SK-N-SH (cell line): ENCODE data around the gene MRPS9. TPM values are rescaled to one million over a fixed set of nuclear protein-coding genes. Genes with fewer than 3 reads are reported as not detected.

Experiments
- CTCF ChIA-PET: fragments of 300-600, 350-600 bp; formaldehyde crosslinking; extraction: SDS; loops from one replicate; lab custom pipeline; 2021; lab: Yijun Ruan, JAX
- POLR2A ChIA-PET: fragments of 350-600 bp; sonication (Branson Sonifier 250); formaldehyde crosslinking; extraction: SDS; loops from one replicate; lab custom pipeline; 2020; ENCODE audit warnings: antibody characterized with exemption, inconsistent platforms; lab: Yijun Ruan, JAX
- DNase-seq: peaks from one replicate; pipeline ENCODE4 v3.0.0; 2012
- H2AFZ ChIP-seq: fragments of 200-600 bp; sonication (generic); 2 replicates; pipeline ENCODE4 v1.8.1; 2016; ENCODE audit warnings: antibody characterized with exemption, mild to moderate bottlenecking, low read depth
- H3F3A ChIP-seq: fragments of 200-600 bp; sonication (generic); replicated peaks from 2 replicates; pipeline ENCODE3; 2016; ENCODE audit warnings: antibody characterized with exemption, mild to moderate bottlenecking; ENCODE audit not compliant: insufficient read depth
- H3K27ac ChIP-seq, 2 experiments: fragments of 200-500 bp in 1 of 2; fragments of 200-600 bp in 1 of 2; sonication (Bioruptor generic) in 1 of 2; sonication (generic), shearing (Covaris generic) in 1 of 2; 2 replicates each; pipeline versions ENCODE4 v1.5.1 to v1.6.1; 2014 to 2016; ENCODE audit warnings: low read depth in 2 of 2, inconsistent platforms in 1 of 2, low read length in 1 of 2, mild to moderate bottlenecking in 1 of 2, mixed read lengths in 1 of 2
- H3K27me3 ChIP-seq: fragments of 200-600 bp; sonication (generic), shearing (Covaris generic); 2 replicates; pipeline ENCODE4 v1.6.1; 2016; ENCODE audit warnings: mixed run types; ENCODE audit not compliant: insufficient read depth
- H3K36me3 ChIP-seq, 2 experiments: fragments of 200-500 bp in 1 of 2; fragments of 200-600 bp in 1 of 2; sonication (Bioruptor generic) in 1 of 2; sonication (generic) in 1 of 2; replicated peaks in 1 of 2; 2 replicates each; pipeline versions ENCODE3 to v1.5.1; 2014 to 2016; ENCODE audit warnings: low read length in 1 of 2, mild to moderate bottlenecking in 1 of 2; ENCODE audit not compliant: insufficient read depth in 2 of 2, control insufficient read depth in 1 of 2
- H3K4me1 ChIP-seq, 2 experiments: fragments of 200-500 bp in 1 of 2; fragments of 200-600 bp in 1 of 2; sonication (Bioruptor generic) in 1 of 2; sonication (generic), shearing (Covaris generic) in 1 of 2; 2 replicates each; pipeline versions ENCODE4 v1.5.1 to v1.6.1; 2014 to 2016; ENCODE audit warnings: low read depth in 1 of 2, low read length in 1 of 2, mixed run types in 1 of 2; ENCODE audit not compliant: insufficient read depth in 2 of 2, control insufficient read depth in 1 of 2
- H3K4me2 ChIP-seq: fragments of 200-600 bp; sonication (generic), shearing (Covaris generic); 2 replicates; pipeline ENCODE4 v1.6.1; 2017; ENCODE audit warnings: mixed run types
- H3K4me3 ChIP-seq, 2 experiments: fragments of 200-500 bp in 1 of 2; fragments of 200-600 bp in 1 of 2; sonication (Bioruptor generic) in 1 of 2; sonication (generic), shearing (Covaris generic) in 1 of 2; 2 replicates each; pipeline versions ENCODE4 v1.5.1 to v1.8.1; 2014 to 2016; ENCODE audit warnings: low read depth in 2 of 2, inconsistent platforms in 1 of 2, low read length in 1 of 2, mild to moderate bottlenecking in 1 of 2, mixed read lengths in 1 of 2, moderate library complexity in 1 of 2
- H3K79me2 ChIP-seq: fragments of 200-600 bp; sonication (generic); 2 replicates; pipeline ENCODE4 v1.8.1; 2017; ENCODE audit warnings: mild to moderate bottlenecking; ENCODE audit not compliant: insufficient read depth
- H3K9ac ChIP-seq: fragments of 200-600 bp; sonication (generic); 2 replicates; pipeline ENCODE4 v1.6.1; 2017; ENCODE audit warnings: mixed run types
- H3K9me2 ChIP-seq: fragments of 200-600 bp; sonication (generic); 2 replicates; pipeline ENCODE4 v1.6.1; 2017; ENCODE audit warnings: mixed run types
- H3K9me3 ChIP-seq: fragments of 200-600 bp; sonication (generic); 2 replicates; pipeline ENCODE4 v1.6.1; 2017; ENCODE audit warnings: mixed run types, mild to moderate bottlenecking, moderate library complexity
- H4K20me1 ChIP-seq: fragments of 200-600 bp; sonication (generic); 2 replicates; pipeline ENCODE4 v1.6.1; 2017; ENCODE audit warnings: mild to moderate bottlenecking, mixed run types; ENCODE audit not compliant: insufficient read depth
- CHD2 ChIP-seq: fragments of 150-350 bp; IDR thresholded peaks from 2 replicates; pipeline ENCODE4 v1.6.1; 2018; ENCODE audit warnings: low read length; ENCODE audit not compliant: partially characterized antibody
- ELF1 ChIP-seq: IDR thresholded peaks from 2 replicates; pipeline ENCODE4 v1.4.0; 2012
- FOXJ3 ChIP-seq: sonication (generic); formaldehyde crosslinking; IDR thresholded peaks from 2 replicates; pipeline ENCODE4 v1.5.1; 2020; ENCODE audit warnings: mild to moderate bottlenecking, missing genetic modification reagents
- GABPA ChIP-seq: IDR thresholded peaks from 2 replicates; pipeline ENCODE4 v1.4.0; 2012; ENCODE audit warnings: low read depth, mild to moderate bottlenecking
- JUND ChIP-seq: IDR thresholded peaks from 2 replicates; pipeline ENCODE4 v1.4.0; 2012
- MEF2A ChIP-seq: IDR thresholded peaks from 2 replicates; pipeline ENCODE4 v1.4.0; 2012; ENCODE audit warnings: low read depth, borderline replicate concordance
- PBX3 ChIP-seq: IDR thresholded peaks from 2 replicates; pipeline ENCODE4; 2012
- RCOR1 ChIP-seq: fragments of 150-350 bp; IDR thresholded peaks from 2 replicates; pipeline ENCODE4 v1.6.1; 2017; ENCODE audit warnings: antibody characterized with exemption, low read length
- REST ChIP-seq: IDR thresholded peaks from 2 replicates; pipeline ENCODE4 v1.6.1; 2012; ENCODE audit warnings: mild to moderate bottlenecking, low read depth, low read length, moderate library complexity
- SMC3 ChIP-seq: IDR thresholded peaks from 2 replicates; pipeline ENCODE4 v1.6.1; 2012; ENCODE audit warnings: low read depth, low read length, improper control_type of control experiment
- USF2 ChIP-seq: fragments of 150-350 bp; IDR thresholded peaks from 2 replicates; pipeline ENCODE4 v1.6.1; 2017; ENCODE audit warnings: antibody characterized with exemption, low read length, low read depth, borderline replicate concordance
- WGBS: methylation state at CpG from one replicate; pipeline ENCODE4 v1.1.6; 2017; ENCODE audit warnings: low lambda C conversion rate; 5-methylcytosine and 5-hydroxymethylcytosine counted together
- polyA plus RNA-seq, 3 experiments: library from polyadenylated mRNA; depleted of rRNA; stranded (reverse); fragments of >200 nt; gene quantifications; 2 replicates each; pipeline ENCODE4 v1.2.3, GENCODE V29; 2012
- TF ChIP-seq, protein P1 (sequence below): IDR thresholded peaks from 2 replicates; pipeline ENCODE4 v1.4.0; 2012; ENCODE audit warnings: low read depth, borderline replicate concordance
- TF ChIP-seq, protein P2 (sequence below): IDR thresholded peaks from 2 replicates; pipeline ENCODE4 v1.4.0; 2012; ENCODE audit warnings: low read depth

Gene MRPS9
- polyA plus RNA-seq, 1 of the 3 experiments (the other 2 are of a cell fraction) = 31.8 TPM

GRCh38 chr2:105068387-105068786 is 30.5 kb downstream of the MRPS9 start:
- Histone ChIP-seq H3K4me3 (no peak overlapping the region), H3K4me1 (no peaks in the 10 kb centered on the region), H2AFZ (no peak overlapping the region), H3K9me3 (no peaks in the 10 kb centered on the region), H3K27ac (no peak overlapping the region), H3K9ac (no peak overlapping the region), H3K27me3 (no peaks in the 10 kb centered on the region), H3F3A (no peaks in the 10 kb centered on the region), H3K36me3 (peaks cover 5 to 9% of the 10 kb centered on the region in 2 experiments), H3K4me2 (no peak overlapping the region), H3K9me2 (no peaks in the 10 kb centered on the region), H4K20me1 (no peaks in the 10 kb centered on the region)
- POLR2A ChIA-PET = no interaction called here
- DNase-seq = no peak
- TF ChIP-seq, protein P1, sequence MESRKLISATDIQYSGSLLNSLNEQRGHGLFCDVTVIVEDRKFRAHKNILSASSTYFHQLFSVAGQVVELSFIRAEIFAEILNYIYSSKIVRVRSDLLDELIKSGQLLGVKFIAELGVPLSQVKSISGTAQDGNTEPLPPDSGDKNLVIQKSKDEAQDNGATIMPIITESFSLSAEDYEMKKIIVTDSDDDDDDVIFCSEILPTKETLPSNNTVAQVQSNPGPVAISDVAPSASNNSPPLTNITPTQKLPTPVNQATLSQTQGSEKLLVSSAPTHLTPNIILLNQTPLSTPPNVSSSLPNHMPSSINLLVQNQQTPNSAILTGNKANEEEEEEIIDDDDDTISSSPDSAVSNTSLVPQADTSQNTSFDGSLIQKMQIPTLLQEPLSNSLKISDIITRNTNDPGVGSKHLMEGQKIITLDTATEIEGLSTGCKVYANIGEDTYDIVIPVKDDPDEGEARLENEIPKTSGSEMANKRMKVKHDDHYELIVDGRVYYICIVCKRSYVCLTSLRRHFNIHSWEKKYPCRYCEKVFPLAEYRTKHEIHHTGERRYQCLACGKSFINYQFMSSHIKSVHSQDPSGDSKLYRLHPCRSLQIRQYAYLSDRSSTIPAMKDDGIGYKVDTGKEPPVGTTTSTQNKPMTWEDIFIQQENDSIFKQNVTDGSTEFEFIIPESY = no peak
- TF ChIP-seq RCOR1 = no peak
- TF ChIP-seq CHD2 = no peak
- TF ChIP-seq PBX3 = no peak
- TF ChIP-seq, protein P2, sequence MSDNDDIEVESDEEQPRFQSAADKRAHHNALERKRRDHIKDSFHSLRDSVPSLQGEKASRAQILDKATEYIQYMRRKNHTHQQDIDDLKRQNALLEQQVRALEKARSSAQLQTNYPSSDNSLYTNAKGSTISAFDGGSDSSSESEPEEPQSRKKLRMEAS = no peak
- TF ChIP-seq SMC3 = no peak
- TF ChIP-seq MEF2A = no peak
- no peak for TF ChIP-seq GABPA
- no peak for TF ChIP-seq FOXJ3
- no peak for TF ChIP-seq JUND
- no peak for TF ChIP-seq REST
- TF ChIP-seq USF2 = no peak
- no peak for TF ChIP-seq ELF1
- TF ChIP-seq, all 33 proteins: peak for 0
- H3K79me2 ChIP-seq = peaks cover 4% of the 10 kb centered on the region; the same call in 1 of the 2 replicates
- CTCF ChIA-PET = interaction anchor here (0.5 to 1.3 kb wide), 2 partner anchors 167 to 994 kb away, joined by 3 to 4 read pairs; no protein-coding TSS in a partner anchor
- 97% methylated on average over 1 of the region's 1 CpG for WGBS
